ENCODE results near the gene MPZL3. TPM values are rescaled to one million over a fixed set of nuclear protein-coding genes. Genes with fewer than 3 reads are reported as not detected.

Gene MPZL3
- total and polyA plus RNA-seq, 2 donors from 2014 or later = 1.7 to 10.0 TPM

DNA sequence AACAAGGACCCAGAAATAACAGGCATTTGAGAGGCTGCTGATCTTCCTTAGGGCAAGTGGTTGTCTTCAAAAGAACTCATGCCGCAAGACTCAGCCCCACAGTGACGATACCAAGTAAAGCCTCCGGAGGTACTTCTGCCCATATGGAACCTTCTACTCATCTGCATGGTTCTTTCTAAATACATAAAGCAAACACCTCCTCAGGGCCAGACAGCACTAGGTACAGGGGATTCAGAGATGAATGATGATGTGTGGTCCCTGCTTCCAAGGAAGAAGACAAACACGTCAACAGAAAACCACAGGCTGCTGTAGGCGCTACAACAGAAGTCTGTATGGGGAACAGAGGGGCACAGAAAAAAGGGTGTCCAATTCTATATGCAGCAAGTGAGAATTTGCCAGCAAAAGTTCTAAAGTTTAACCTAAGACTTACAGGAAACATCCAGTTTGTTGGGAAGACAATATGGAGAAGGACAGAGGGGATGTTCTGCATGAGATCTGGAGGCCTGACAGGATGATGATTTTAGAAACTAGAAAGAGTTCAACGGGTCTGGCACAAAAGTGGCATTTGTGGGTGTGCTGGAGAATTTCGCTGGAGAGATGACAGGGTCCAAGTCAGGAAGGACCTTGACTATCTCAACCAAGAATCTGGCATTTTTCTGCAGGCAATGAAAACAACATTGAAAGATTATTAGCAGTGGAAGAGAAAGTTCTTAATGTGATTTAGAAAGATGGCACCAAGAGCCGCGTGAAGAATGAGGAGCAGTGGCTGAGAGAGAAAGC lies 51.1 kb downstream of the MPZL3 start:
- FAIRE-seq = no peak

DNA sequence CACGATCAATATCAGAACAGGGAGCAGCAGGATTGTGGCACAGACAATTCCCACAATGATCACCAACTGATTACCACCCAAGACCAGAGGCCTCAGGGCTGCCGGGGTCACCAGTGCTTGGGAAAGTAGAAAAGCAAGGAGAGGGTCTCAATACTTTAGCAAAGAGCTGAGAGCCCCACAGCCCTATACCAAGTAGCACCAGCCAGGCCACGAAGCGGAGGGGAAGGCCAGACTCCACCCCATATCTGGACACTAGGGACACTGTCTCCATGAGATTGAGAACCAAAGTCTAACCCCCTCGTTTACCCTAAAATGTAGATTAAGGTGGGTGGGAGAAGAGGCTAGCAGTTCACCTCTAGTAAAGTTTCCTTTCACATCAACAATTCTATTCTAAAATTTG lies 51.7 kb downstream of the MPZL3 start:
- no peak for FAIRE-seq
- H3K36me3 ChIP-seq (ENCODE audit: control insufficient read depth in 2 of 3, insufficient read depth in 3 of 3, low read length in 3 of 3) = no peaks in the 10 kb centered on the region
- no peak for DNase-seq
- peaks cover under 1% of the 10 kb centered on the region for H3K27me3 ChIP-seq (ENCODE audit: control insufficient read depth, insufficient read depth, low read length)
- H3K4me3 ChIP-seq (ENCODE audit: low read length in 3 of 3) = no peak overlapping the region
- H3K27ac ChIP-seq (ENCODE audit: low read depth in 2 of 2, low read length in 2 of 2) = no peak overlapping the region
- TF ChIP-seq CTCF (IDR thresholded peaks at IDR 0.05; ENCODE audit: borderline replicate concordance, extremely low read depth, insufficient read depth) = no peak
- H3K9me3 ChIP-seq (ENCODE audit: control insufficient read depth in 2 of 3, insufficient read depth in 1 of 3, low read length in 3 of 3) = no peaks in the 10 kb centered on the region
- intact Hi-C loops (cut with DNase I) = no loop called here
- H3K9ac ChIP-seq (ENCODE audit: low read length in 3 of 3) = no peak overlapping the region
- peaks cover 0 to 15% (median 0%) of the 10 kb centered on the region in 3 donors for H3K4me1 ChIP-seq (ENCODE audit: control insufficient read depth in 2 of 3, insufficient read depth in 2 of 3, low read depth in 1 of 3, low read length in 3 of 3)

More for the DNA sequence above, 51.1 kb downstream of the MPZL3 start:
- Histone ChIP-seq H3K9me3 (ENCODE audit: control insufficient read depth in 2 of 3, insufficient read depth in 1 of 3, low read length in 3 of 3) (no peaks in the 10 kb centered on the region), H3K9ac (ENCODE audit: low read length in 3 of 3) (no peak overlapping the region), H3K4me3 (ENCODE audit: low read length in 3 of 3) (no peak overlapping the region), H3K4me1 (ENCODE audit: control insufficient read depth in 2 of 3, insufficient read depth in 2 of 3, low read depth in 1 of 3, low read length in 3 of 3) (peaks cover 0 to 13% (median 1%) of the 10 kb centered on the region in 3 donors), H3K27ac (ENCODE audit: low read depth in 2 of 2, low read length in 2 of 2) (no peak overlapping the region), H3K27me3 (ENCODE audit: control insufficient read depth, insufficient read depth, low read length) (peaks cover 2% of the 10 kb centered on the region), H3K36me3 (ENCODE audit: control insufficient read depth in 2 of 3, insufficient read depth in 3 of 3, low read length in 3 of 3) (no peaks in the 10 kb centered on the region)
- intact Hi-C loops (cut with DNase I) = no loop called here
- no peak for DNase-seq
- no peak for TF ChIP-seq CTCF (IDR thresholded peaks at IDR 0.05; ENCODE audit: borderline replicate concordance, extremely low read depth, insufficient read depth)

- no peak for TF ChIP-seq CTCF (IDR thresholded peaks at IDR 0.05; ENCODE audit: borderline replicate concordance, extremely low read depth, insufficient read depth)
- H3K9ac ChIP-seq (ENCODE audit: low read length in 3 of 3) = no peak overlapping the region
- peaks cover 0 to 22% (median 0%) of the 10 kb centered on the region in 3 donors for H3K4me1 ChIP-seq (ENCODE audit: control insufficient read depth in 2 of 3, insufficient read depth in 2 of 3, low read depth in 1 of 3, low read length in 3 of 3)
- no peak overlapping the region for H3K27ac ChIP-seq (ENCODE audit: low read depth in 2 of 2, low read length in 2 of 2)
- no peaks in the 10 kb centered on the region for H3K9me3 ChIP-seq (ENCODE audit: control insufficient read depth in 2 of 3, insufficient read depth in 1 of 3, low read length in 3 of 3)
- no peaks in the 10 kb centered on the region for H3K36me3 ChIP-seq (ENCODE audit: control insufficient read depth in 2 of 3, insufficient read depth in 3 of 3, low read length in 3 of 3)
- intact Hi-C loops (cut with DNase I) = no loop called here
- no peaks in the 10 kb centered on the region for H3K27me3 ChIP-seq (ENCODE audit: control insufficient read depth, insufficient read depth, low read length)
- H3K4me3 ChIP-seq (ENCODE audit: low read length in 3 of 3) = no peak overlapping the region
- FAIRE-seq (no peak), DNase-seq (no peak)
These were observed 53.0 kb downstream of the MPZL3 start for GRCh38 chr11:118199135-118199534.

Data from kidney (tissue), 14 donors.